ELF-1 (cell line): Measurements from ENCODE around the gene KRT71.
A peak's percentile ranks its signal among the peaks of the same experiment; 100 is the strongest.

Experiments used
- DNase-seq: peaks from one replicate; pipeline ENCODE4 v3.0.0-alpha.2; 2016; ENCODE audit warnings: low read depth, low spot score

KRT71 gene

GRCh38 chr12:52539083-52539820, 13.7 kb downstream of the KRT71 start:
- no peak for DNase-seq

DNA sequence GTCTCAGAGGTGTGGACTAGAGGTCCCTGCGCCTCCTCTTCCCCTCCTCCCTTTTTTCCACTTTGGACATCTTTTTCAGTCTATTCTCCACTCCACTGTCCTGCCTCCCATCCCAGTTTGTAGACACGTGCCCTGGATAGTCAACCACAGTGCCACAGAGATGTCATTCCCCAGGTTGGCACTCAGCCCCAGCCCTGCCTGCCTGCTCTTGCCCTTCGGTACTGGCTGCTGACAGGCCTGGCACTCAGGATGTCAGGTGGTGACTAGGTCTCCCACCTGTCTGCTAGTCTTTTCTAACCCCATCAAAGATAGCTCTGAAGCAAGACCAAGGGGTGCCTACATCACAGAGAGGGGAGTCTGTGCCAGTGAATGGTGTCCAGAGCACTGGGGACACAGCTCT, 15.8 kb downstream of the KRT71 start:
- no peak for DNase-seq

DNA sequence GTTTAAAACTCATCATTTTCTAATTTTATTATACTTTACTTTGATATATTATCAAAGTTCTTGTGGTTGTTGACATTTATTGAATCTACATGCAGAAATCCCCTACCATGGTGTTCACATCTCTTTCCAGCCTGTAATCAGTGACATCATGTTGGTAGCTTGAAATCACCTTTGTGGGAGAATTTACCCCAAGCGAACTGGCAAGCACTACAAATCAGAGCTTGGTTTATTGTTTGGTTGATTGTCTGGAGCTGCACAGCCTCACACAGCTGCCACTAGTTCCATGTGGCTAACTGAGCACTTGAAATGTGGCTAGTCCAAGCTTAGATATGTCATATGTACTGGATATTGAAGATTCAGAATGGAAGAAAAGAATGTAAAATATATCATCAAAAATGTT, 17.4 kb downstream of the KRT71 start:
- no peak for DNase-seq

- no peak for DNase-seq
These were observed 18.5 kb downstream of the KRT71 start for GRCh38 chr12:52534482-52534881.

DNA sequence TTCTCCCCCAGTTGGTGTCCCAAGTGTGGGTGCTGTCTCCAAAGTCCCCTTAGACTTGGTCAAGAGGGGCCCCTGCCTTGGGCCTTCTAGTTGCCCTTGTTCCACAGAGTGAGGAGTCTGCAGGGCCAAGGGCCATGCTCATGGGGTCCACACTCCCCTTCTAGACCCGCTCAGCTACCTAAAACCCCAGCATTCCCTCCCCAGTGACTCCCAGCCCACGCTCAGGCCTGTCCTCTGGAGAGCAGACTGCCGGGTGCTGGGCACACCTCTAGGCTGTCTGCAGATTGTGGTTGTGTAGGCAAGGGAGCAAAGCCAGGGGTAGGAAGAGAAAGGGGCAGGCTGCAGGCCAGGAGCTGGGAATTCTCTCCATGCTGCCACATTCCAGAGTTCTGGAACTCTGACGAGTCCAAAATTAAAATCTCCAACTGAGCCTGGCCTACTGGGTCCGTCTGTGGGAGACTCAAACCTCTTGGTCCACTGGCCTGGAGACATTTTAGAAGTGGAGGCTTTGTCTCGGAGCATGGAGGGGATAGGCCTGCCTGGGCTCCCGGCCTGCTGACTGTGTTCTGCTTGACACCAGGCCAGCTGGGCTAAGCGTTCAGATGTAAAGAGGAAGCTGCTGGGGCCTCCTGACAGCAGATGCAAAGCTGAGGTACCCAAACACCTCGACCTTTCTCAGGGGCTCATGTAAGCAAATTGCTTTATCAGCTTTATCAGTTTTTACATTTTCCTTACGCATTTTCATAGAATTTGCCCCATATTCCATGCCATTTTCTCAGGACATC, 19.1 kb downstream of the KRT71 start:
- DNase-seq: no peak

DNA sequence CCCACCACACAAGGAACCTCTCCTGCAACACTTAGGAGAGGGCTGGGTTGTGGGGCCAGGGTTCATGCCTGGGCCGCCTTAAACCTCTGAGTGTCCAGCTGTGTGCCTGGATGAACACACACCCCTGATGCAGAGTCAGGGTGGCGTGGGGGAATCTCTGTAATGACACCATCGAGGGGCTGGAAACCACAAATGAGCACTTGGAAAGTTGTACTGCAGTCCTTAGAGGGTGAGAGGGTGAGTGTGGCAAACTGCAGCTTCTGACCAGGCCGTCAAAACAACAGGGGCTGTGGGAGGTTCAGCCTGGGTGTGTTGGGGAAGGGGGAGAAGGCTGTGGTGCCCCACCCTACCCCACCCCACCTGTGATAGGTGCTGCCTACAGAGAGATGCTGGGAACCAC, 20.3 kb downstream of the KRT71 start:
- no peak for DNase-seq

GRCh38 chr12:52531566-52532300, 21.2 kb downstream of the KRT71 start:
- no peak for DNase-seq

DNA sequence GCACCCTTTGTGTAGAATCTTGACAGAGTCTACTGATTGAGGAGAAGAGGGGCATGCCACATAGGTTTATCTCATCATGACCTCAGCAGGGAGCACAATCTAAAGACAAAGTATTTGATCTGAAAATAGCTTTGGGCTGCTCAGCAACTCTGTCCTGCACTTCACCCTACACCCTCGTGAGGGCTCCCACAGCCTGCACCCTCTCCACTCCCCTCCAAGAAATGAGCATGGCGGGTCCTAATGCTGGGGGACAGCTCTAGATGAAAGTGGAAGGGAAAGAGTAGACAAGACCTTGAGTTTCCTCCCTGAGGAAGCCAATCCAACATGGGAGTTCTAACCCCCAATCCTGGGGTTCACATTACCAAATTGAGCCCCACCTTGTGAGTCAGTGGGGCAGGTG, 22.0 kb downstream of the KRT71 start:
- DNase-seq: no peak

GRCh38 chr12:52530366-52530765, 22.6 kb downstream of the KRT71 start:
- DNase-seq: no peak

DNA sequence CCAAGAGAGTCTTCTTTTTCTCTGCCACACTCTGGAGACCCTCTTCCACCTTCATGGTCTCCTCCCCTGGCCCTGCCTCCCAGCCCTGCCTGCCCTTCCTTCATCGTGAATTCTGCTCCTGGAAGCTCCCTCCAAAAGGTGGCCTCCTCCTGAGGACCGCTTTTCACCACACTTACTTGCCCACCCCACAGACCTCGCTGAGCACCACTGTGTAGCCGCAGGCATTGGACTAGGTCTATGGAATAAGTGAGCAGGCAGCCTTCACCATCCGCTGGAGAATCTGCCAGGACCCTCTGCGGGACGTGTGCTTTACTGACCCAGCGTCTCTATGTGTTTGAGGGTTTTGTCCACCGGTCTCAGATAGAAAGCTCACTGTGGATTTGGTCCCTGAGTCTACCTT, 23.1 kb downstream of the KRT71 start:
- DNase-seq: no peak

DNA sequence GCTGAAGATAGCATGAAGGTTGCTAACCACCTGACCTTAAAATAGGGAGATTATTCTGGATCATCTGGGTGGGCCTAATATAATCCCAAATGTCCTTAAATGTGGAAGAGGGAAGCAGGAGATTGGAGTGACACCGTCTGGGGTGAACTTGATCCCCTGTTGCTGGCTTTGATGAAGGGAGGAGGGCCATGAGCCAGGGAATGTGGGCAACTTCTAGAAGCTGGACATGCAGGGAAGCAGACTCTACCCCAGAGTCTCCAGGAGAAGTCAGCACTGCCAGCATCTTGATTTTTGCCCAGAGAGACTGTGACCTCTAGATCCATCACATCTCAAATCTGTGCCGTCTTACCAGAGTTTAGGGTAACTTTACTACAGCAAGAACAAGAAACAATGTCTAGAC, 23.5 kb downstream of the KRT71 start:
- DNase-seq: no peak

- DNase-seq: no peak
These were observed 24.3 kb downstream of the KRT71 start for GRCh38 chr12:52528641-52529143.

GRCh38 chr12:52527121-52527800, 25.7 kb downstream of the KRT71 start:
- no peak for DNase-seq

DNA sequence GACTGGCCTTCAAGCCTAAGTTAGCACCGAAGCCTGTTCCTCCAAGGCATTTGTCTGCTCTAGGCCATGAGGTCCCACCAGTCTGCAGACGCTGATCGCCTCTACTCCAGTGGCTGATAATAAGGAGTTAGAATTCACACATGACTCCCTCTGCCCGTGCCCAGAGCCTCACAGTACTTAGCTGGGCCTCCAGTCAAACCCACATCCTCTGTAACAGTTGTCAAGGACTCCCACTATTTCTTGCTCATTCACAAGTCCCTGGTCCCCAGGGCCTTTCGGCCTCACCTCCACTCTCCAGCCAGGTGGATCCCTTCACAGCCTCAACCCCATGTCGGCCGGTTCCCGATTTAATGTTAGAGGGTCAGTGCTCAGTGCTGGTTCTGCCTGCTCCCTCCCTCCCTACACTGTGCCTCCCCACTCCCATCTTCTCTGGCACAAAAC, 26.4 kb downstream of the KRT71 start:
- no peak for DNase-seq

GRCh38 chr12:52525661-52526499, 27.1 kb downstream of the KRT71 start:
- no peak for DNase-seq

GRCh38 chr12:52524898-52525591, 27.9 kb downstream of the KRT71 start:
- DNase-seq: no peak

GRCh38 chr12:52524241-52524897, 28.6 kb downstream of the KRT71 start:
- no peak for DNase-seq

DNA sequence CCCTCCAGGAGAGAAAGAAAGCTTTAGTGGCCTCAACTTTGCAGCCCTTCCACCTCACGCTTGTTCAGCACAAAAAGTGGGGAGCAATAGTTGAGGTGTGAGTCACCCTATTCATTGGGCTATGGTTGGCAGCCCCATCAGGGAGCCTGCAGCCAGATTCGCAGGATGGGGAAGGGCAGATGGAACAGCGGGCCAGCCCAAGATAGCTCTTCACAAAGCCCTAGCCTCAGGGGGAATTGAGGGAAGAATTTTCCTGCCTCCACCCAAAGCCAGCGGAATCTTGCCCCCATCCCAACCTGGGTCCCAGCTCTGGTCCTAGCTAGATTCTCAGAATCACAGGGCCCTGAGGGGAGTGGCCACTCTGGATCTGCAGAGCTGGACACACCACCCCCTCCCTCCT, 29.1 kb downstream of the KRT71 start:
- peak; percentile 63 for DNase-seq

DNA sequence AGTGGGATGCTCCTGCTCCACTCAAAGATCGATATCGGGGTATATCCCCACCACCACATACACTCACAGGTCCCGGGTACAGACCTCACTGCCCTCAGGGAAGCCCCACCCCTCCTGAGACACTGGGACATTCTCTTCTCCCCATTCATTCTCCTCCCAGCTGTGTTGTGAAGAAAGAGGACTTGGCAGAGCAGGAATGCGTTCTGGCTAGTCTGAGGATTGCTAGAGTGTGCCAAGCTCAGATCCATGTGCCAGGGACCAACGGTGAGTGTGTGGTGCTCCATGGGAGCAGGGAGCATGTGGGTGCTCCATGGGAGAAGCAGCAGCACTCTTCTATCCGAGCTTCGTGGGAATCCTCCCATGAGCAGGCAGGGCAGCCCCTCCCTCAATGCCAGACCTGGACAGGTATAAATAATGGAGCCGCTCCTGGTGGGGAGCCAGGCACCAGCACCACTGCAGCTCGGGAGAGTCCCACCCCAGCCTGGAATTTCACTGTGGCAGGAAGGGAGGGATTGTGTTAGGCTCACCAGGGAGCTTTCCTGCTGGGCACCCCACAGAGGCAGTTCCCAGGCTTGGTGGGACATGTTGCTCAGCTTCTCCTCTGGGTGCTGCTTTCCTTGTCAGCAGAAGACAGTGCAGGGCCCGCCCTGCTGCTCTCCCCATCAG, 30.5 kb downstream of the KRT71 start:
- DNase-seq: peak; percentile 24
